GM19372 (cell line): ENCODE data around the gene MYO16.
"Not testable (repeated sequence)": the region's sequence is repeated elsewhere in the genome, so short reads cannot be mapped to it uniquely, and the experiment has no call there.

Experiments
- ATAC-seq: cut with Tn5 transposase; IDR thresholded peaks from one replicate; pipeline ENCODE4 v1.9.1; 2021; ENCODE audit warnings: mild to moderate bottlenecking, low read depth, moderate library complexity; ENCODE audit not compliant: unreplicated experiment

Gene MYO16

DNA sequence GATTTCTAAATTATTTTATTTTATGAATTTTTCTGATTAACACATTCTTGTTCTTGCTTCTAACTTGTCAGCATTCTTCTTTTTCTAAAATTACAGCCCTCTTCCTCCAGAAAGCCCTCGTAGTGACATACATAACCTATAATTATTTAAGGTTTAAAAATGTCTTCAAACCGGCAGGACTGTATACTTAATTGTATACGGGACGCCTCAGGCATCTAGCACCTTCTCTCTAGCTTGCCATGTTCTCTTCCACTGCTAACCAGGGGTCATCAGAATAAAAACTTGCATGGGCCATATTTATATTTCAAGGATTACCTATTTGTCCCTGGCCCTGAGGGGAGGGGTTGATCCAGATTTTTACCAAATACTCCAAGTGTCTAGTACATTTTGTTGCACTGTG is 380.3 kb downstream of the MYO16 start:
- ATAC-seq, result no peak

DNA sequence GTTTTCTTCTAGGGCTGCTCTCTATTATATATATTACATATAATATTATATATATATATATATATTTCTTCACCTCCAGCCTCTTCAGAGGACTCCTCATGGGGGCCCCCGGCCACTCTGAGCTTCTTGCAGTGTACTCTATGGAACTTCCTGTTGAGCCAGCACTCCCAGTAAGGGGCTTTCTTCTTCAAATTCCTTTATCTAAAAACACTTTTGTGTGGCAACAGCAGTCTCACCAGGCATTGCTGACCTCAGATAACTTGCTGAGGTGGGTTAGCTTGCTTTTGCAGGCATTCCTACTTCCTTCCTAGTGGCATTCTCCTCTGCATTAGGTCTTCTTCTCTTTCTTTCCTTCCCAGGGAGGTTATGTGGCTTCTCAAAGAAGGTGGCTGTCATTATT is 381.5 kb downstream of the MYO16 start:
- no peak for ATAC-seq

DNA sequence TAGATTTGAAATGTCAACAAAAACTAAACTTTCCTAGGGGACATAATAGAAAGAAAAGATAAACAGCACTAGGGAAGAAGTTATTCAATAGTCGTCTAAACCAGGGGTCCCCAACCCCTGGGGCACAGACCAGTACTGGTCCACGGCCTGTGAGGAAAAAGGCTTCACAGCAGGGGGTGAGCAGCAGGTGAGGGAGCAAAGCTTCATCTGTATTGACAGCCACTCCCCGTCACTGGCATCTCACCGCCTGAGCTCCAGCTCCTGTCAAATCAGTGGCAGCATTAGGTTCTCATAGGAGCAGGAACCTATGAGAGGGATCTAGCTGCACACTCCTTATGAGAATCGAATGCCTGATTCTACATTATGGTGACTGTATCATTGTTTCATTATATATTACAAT is 382.7 kb downstream of the MYO16 start:
- ATAC-seq, result no peak

DNA sequence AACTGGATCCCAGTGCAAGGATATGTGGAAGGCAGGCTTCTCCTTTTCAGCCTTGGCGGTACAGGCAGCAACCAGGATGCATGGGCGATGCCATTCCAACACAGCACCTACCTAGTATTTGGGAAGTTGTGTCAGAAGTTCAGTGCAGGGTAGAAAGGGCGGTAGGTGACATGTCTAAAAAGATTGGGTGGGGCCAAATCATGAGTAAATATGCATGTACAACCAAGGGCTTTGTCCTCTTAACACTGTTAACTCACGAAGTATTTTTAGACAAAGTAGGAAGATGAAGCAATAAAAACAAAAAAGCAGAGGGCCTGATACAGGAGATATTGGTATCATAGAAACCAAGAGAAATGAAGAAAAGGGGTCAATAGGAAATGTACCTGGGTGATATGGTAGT is 392.1 kb downstream of the MYO16 start:
- ATAC-seq, result no peak

DNA sequence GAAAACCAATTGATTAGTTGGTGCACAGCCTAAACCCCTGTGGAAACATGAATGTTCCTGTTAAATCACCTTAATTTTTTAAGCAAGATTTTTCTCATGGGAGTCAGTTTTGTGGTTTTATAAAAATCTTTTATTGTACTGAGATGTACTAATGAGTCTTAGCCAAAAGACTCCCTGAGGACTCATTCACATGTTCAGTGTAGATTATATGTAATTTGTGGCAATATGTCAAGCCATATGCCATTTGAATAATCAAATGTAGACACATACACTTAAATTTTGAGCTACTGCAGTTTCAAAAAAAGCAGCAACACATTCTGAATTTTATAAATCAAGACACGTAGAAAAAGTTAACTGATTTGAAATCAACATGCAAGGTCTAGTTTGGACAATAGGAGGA is 395.2 kb downstream of the MYO16 start:
- no peak for ATAC-seq

DNA sequence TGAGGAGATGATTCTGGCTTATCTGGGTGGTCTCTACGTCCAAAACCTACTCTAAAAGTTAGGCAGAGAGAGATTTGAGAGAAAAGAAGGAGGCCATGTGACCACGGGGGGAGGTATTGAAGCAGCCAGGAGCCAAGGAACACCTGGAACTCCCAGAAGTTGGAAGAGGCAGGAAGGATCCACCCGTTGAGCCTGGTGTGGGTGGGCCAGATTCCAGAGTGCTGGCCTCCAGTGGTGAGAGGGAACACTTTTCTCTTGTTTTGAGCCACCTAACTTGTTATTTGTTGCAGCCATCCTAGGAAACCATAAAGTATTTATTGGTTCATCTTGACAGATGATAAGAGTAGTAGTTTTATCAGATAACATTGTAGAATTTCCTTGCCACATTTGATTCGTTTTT is 396.9 kb downstream of the MYO16 start:
- ATAC-seq, result no peak

DNA sequence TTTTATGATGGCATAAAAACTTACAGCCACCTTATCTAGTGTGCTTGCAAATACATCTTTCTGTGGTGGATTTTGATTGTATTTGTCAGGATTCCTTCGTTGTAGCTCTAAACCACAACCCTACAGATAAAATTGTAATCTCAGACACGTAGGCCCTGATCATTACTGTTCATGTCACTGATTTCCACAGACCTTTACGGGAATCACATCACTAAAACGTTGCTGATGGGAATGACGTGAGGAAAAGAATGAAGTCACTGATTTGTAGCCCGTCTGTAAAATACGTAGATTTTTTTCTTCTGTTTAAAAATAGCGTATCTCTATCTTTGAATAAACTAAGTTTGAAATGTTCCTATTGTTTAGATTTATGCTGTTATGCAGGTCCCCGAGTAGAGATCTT is 399.2 kb downstream of the MYO16 start:
- ATAC-seq, result no peak

DNA sequence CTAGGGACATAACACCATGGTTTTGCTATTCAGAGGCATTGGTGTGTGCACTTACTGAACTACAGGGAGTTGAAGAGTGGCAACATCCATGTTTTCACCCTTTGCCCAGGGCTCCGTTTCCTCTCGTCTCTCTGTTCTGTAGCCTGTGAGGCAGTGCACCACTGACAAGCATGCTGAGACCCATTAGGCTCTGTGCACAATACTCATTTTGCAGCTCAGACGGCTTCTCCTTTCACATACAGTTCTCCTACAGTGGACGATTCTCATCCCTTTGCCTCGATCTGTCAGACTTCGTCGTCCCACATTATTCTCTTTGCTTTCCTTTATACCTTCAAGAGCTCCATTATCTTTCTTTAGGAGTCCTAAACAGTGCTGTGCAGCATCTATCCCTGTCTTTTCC is 403.7 kb downstream of the MYO16 start:
- ATAC-seq, result no peak

DNA sequence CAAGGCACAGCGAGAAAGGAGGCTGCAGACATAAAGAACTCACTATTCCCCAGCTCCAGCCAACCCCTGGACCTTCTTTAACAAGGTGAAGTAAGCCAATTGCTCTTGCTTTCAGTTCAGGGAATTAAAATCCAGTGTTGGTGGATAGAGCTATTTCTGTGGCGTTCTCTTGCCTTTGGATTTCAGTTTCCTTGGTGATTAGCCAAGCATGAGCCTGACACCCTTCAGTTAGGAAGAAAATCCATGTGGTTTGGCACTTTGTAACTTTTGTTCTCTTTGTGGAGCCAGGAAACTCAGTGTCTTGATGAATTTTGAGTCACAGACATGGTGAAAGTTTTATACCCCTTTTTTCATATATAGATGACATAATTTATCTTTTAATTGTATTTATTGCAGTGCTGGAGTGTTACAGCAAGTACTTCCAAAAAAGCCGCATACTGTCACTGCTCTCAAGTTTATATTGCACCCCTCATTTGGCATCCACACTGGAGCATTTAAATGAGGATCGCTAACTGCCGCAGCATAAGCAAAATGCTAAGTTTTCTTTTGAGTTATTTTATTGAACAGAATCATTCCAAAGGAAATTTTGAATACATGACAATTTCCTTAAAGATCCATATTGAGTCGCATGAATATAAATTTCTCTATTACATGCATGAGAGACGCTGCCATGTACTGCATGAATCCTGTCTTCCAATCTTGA is 406.8 kb downstream of the MYO16 start:
- no peak for ATAC-seq

DNA sequence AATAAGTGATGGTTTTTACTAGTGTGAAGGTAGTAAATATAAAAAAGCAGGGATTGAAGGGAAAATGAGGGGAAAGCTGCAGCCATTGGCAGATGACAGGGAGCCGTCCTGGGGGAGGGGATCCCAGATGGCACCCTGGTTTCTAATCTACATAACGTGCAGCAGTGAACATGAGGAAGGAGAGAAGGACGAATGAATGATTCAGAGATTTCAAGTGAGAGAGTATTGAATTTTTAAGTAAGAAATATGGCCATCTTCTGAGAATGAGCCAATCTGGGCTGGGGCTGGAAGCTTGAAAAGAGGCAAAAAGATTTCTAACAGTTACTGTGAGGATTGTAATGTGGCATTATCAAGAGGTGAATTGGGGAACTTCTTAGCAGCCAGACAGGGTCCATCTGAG is 414.2 kb downstream of the MYO16 start:
- no peak for ATAC-seq

DNA sequence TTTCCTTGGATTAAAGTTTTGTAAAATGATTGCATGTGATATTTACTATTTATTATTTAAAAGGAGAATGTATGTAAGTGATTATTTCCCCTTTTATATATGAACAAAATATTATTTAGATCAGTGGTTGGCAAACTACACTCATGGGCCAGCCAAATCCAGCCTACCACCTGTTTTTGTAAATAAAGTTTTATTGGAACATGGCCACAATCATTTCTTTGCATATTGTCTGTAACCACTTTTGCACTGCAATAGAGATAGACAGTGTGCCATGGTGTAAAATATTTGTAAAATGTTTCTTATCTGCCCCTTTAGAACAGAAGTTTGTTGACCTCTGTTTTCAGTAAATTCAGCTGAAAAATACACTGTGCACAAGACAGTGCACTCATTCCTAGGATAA is 426.4 kb downstream of the MYO16 start:
- no peak for ATAC-seq

DNA sequence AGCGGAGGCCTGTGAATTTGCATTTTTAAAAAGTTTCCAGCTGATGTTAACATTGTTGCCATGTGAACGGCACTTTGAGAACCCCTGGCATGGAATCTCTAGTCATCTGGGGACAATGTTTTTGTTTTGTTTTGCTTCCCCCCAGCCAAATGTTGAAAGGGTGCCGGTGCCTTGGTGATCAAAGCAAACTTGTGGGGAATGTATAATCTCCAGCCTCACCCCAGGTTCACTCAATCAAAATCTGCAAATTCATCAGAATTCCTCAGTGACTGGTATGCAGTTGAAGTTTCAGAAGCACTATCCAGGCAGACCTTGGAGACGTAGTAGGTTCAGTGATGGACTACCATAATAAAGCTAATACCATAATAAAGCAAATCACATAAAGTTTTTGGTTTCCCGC is 428.7 kb downstream of the MYO16 start:
- ATAC-seq, result no peak

DNA sequence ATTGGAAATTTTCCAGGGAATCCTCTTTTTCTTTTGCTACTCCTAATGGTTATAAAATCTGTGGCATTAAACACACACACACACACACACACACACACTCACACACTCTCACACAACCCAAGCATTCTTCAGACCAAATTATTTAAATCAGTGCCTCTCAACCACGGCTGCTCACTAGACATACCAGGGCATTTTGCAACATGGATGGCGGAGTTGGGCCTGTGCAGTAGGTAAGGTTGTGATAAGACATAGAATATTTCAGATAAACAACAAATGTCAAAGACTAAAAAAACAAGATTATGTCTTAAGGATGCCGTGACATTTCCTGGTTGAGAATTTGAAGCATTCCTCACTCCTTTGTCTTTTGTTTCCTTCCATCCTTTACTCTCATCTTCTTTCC is 443.1 kb downstream of the MYO16 start:
- ATAC-seq, result no peak

DNA sequence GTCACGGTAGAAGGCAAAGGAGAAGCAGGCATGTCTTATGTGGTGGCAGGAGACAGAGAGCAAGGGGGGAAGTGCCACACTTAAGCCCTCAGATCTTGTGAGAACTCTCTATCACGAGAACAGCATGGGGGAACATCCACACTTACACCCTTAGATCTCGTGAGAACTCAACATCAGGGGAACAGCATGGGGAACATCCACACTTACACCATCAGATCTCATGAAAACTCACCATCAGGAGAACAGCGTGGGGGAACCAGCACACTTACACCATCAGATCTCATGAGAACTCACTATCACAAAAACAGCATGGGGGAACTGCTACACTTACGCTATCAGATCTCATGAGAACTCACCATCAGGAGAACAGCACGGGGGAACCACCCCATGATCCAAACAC is 445.0 kb downstream of the MYO16 start:
- no peak for ATAC-seq

DNA sequence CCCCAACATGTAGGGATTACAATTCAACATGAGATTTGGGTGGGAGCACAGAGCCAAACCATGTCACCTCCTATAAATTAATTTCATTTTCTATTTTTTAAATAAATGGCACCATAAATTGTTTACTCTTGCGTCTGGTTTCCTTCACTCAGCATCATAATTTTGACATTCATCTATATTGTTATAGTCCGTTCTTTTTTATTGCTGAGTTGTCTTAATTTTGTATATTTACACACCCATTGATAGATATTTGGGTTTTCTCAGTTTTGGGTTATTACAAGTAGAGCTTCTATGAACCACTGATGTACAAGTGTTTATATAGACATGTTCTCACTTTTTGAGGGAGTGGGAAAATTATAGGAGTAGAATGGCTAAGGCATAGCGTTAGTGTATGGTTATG is 445.4 kb downstream of the MYO16 start:
- no peak for ATAC-seq

DNA sequence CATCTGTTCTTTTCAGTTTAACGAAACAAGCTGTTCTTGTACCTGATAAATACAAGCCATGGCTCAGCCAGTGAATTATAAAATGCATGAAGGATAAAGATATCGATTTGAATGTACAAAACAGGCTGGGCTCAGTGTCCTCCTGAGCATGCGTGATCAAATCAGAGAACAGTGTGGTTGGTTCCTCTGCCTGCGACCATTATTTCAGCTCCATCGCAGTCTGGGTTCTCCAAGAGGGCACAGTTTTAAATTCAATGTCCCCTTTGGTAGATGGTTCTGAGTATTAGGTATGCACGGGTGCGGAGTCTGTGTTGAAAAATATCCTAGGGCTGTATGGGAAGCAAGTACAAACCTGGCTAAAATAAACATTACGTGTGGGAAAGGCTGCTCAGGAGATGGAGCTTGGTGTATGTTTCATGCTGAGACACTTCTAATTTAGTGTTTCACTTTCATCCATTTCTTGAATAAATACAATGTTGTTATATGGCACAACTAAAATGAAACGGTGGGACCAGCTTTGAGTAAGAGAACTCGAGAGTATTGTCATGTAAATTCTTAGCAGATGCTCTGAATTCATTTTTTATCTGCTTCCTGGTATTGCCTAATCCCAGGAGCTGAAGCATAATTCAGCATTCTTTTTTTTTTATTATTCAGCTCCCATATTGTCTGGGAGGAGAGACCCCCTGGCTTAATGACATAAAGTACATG is 458.7 kb downstream of the MYO16 start:
- no peak for ATAC-seq

DNA sequence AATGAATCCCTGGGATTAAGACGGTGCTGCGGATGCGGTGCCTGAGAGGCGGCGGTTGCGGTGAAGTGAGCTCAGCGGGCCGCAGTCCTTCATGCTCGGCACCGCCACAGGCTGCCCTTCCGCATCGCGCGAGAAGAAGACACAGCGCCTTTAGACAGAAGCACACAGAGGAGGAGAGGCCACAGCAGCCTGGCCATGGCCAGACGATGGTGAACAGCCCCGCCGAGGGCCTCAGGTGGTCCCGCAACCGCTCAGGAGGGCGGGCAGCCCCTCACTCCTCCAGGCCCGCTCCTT is 459.2 kb downstream of the MYO16 start:
- no peak for ATAC-seq

DNA sequence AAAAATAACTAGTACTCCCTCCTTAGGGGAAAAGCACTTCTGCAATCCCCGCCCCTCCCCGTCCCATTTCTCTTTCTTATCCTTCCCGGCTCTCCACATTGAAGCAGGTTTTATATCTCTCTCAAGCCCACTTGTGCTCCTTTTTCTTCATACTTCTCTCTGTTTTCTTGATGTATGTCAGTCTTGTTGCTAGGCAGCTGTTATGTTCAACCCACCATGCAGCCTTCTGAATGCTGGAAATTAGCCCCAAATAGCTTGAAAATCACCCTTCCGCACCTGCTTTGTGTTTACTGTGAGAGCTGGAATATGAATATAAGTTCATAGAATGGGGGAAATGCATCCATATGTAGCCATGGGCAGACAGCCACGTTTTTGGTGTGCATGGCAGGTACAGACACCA is 461.4 kb downstream of the MYO16 start:
- ATAC-seq, result no peak

DNA sequence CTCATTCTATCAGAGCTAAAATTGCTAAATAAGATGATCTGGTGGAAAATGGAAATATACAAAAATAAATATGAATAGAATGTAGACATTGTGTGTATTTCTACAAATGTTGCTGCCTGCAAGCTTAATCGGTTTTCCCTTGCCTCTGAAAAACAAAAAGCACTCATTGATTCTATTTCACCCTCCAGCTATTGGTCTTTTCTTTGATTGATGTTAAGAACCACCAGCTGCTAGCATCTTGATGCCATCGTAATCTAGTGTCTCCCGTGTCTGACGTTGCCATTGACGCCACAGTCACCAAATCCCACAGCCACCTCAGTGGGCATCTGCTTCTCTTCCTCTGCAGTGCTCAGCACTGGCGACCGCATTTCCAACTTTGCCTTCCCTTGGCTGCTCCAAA is 461.8 kb downstream of the MYO16 start:
- no peak for ATAC-seq

DNA sequence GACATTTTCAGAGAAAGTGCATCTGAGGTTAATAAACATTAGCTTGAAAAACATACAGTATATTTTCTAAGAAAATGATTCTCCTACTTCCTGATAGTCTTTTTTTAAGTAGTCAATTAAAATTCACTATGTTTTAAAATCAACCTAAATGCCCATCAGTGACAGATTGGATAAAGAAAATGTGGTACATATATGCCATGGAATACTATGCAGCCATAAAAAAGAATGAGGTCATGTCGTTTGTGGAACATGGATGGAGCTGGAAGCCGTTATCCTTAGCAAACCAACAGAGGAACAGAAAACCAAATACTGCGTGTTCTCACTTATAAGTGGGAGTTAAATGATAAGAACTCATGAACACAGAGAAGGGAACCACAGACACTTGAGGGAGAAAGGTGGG is 462.8 kb downstream of the MYO16 start:
- ATAC-seq, result not testable (repeated sequence)

DNA sequence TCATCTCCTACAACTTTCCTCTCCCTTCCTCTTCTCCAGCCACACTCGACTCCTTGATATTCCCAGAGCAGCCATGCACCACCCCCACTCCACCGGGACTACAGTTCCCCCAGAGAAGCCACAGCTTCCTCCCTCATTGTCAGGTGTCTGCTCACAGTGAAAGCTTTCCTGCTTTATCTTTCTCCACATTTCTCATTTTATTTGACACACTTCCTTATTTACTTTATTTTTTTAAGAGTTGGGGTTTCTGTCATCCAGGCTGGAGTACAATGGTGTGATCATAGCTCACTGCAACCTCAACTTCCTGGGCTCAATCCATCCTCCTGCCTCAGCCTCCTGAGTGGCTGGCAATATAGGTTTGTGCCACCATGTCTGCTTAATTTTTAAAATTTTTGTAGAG is 464.6 kb downstream of the MYO16 start:
- ATAC-seq, result no peak

DNA sequence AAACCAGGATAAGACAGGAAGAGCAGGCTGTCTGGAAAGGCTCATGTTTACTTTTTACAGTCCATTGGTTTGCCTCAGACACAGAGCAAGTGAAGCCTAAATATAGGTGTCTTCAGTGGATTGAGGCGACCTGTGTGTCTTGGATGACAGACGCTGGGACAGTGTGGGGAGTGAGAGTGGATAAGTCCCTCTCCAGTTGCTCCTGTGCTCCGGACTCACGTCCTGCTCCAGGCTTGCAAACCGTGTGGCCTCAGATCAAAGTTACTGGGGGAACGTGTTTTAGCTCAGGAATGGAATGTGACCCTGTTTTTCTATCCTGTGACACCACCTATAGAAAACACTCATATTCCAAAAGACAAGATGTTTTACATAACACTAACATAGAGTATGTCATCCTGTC is 465.7 kb downstream of the MYO16 start:
- ATAC-seq, result no peak

DNA sequence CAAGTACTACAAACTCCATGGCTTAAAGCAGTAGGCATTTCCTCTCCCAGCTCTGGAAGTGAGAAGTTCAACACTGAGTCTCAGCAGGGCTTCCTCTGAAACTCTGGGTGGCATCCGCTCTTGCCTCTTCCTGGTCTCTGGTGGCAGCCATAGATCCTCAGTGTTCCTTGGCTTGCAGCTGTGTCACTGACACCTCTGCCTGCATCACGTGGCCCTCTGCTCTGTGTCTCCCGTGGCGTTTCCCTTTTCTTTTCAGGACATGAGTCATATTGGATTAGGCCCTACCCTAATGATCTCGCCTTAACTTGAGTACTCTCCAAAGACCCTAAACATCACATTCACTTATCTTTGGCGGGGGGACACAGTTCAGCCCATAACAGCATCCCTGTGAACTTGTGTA is 466.7 kb downstream of the MYO16 start:
- no peak for ATAC-seq
